WTC11 (cell line): ENCODE results near the gene SOX18. TPM values are rescaled to one million over a fixed set of nuclear protein-coding genes. Genes with fewer than 3 reads are reported as not detected.

Source experiments
- ATAC-seq: fragments of 200-7000 bp; cut with Tn5 transposase; 2 replicates; pipeline ENCODE4 v1.10.0; 2021; ENCODE audit warnings: mild to moderate bottlenecking, moderate library complexity
- CTCF ChIA-PET: fragments of 300-600 bp; sonication (Branson Sonifier 250); formaldehyde crosslinking; loops from one replicate; lab custom pipeline; 2021; ENCODE audit warnings: antibody characterized with exemption; lab: Charles Lee
- POLR2A ChIA-PET: fragments of 350-600 bp; sonication (Branson Sonifier 250); formaldehyde crosslinking; loops from one replicate; lab custom pipeline; 2021; ENCODE audit warnings: antibody characterized with exemption; lab: Charles Lee
- DNase-seq: peaks from one replicate; pipeline ENCODE4 v3.0.0; 2021; ENCODE audit warnings: low spot score
- H3K27ac Mint-ChIP-seq: 2 replicates; pipeline ENCODE4 v1.8.0; 2021; ENCODE audit warnings: mixed read lengths
- H3K27me3 Mint-ChIP-seq: 2 replicates; pipeline ENCODE4 v1.8.0; 2021; ENCODE audit warnings: low read depth, mild to moderate bottlenecking, moderate library complexity, mixed read lengths
- H3K36me3 Mint-ChIP-seq: 2 replicates; pipeline ENCODE4 v1.8.0; 2021; ENCODE audit warnings: mixed read lengths
- H3K4me1 Mint-ChIP-seq: 2 replicates; pipeline ENCODE4 v1.8.0; 2022; ENCODE audit warnings: mixed read lengths
- H3K4me3 Mint-ChIP-seq: 2 replicates; pipeline ENCODE4 v1.8.0; 2021; ENCODE audit warnings: mild to moderate bottlenecking, moderate library complexity, mixed read lengths
- H3K9me3 Mint-ChIP-seq: 2 replicates; pipeline ENCODE4 v1.8.0; 2021; ENCODE audit warnings: mixed read lengths
- ARID4B ChIP-seq: sonication (generic); formaldehyde crosslinking; IDR thresholded peaks from 2 replicates; pipeline ENCODE4 v1.8.0; 2023; ENCODE audit warnings: missing genetic modification reagents, mild to moderate bottlenecking, borderline replicate concordance
- E2F1 ChIP-seq: sonication (generic); formaldehyde crosslinking; IDR thresholded peaks from 2 replicates; pipeline ENCODE4 v1.8.0; 2022; ENCODE audit warnings: mild to moderate bottlenecking, missing genetic modification reagents
- ELF4 ChIP-seq: sonication (generic); formaldehyde crosslinking; IDR thresholded peaks from 2 replicates; pipeline ENCODE4 v1.8.1; 2022; ENCODE audit warnings: low read depth, mild to moderate bottlenecking, moderate library complexity, missing genetic modification reagents
- EMX1 ChIP-seq: fragments of 250-450 bp; sonication (Bioruptor Pico); IDR thresholded peaks from 2 replicates; pipeline ENCODE4 v1.8.0; 2021; ENCODE audit warnings: mild to moderate bottlenecking
- ETV6 ChIP-seq: sonication (generic); formaldehyde crosslinking; IDR thresholded peaks from 2 replicates; pipeline ENCODE4 v1.8.1; 2022; ENCODE audit warnings: mild to moderate bottlenecking, missing genetic modification reagents
- IRF1 ChIP-seq: sonication (generic); formaldehyde crosslinking; IDR thresholded peaks from 2 replicates; pipeline ENCODE4 v1.8.0; 2023; ENCODE audit warnings: missing genetic modification reagents
- IRF2 ChIP-seq: sonication (generic); formaldehyde crosslinking; IDR thresholded peaks from 2 replicates; pipeline ENCODE4 v1.8.0; 2022; ENCODE audit warnings: low read depth, missing genetic modification reagents, borderline replicate concordance
- JAZF1 ChIP-seq: fragments of 250-450 bp; sonication (Bioruptor Pico); IDR thresholded peaks from 2 replicates; pipeline ENCODE4 v1.9.0; 2021; ENCODE audit warnings: moderate library complexity, mild to moderate bottlenecking, inconsistent platforms
- NFATC4 ChIP-seq: fragments of 250-450 bp; sonication (Bioruptor Pico); IDR thresholded peaks from 2 replicates; pipeline ENCODE4 v1.9.0; 2021; ENCODE audit warnings: mild to moderate bottlenecking
- NFE2L1 ChIP-seq: sonication (generic); formaldehyde crosslinking; IDR thresholded peaks from 2 replicates; pipeline ENCODE4 v1.8.1; 2023; ENCODE audit warnings: missing genetic modification reagents
- NR1H2 ChIP-seq: sonication (generic); formaldehyde crosslinking; IDR thresholded peaks from 2 replicates; pipeline ENCODE4 v1.9.0; 2021; ENCODE audit warnings: mild to moderate bottlenecking, moderate library complexity, missing genetic modification reagents
- SMAD3 ChIP-seq: sonication (generic); formaldehyde crosslinking; IDR thresholded peaks from 2 replicates; pipeline ENCODE4 v1.8.0; 2022; ENCODE audit warnings: missing genetic modification reagents, mild to moderate bottlenecking, borderline replicate concordance
- ZBTB21 ChIP-seq: sonication (generic); formaldehyde crosslinking; IDR thresholded peaks from 2 replicates; pipeline ENCODE4 v1.8.1; 2023; ENCODE audit warnings: mild to moderate bottlenecking, missing genetic modification reagents, borderline replicate concordance
- ZNF232 ChIP-seq: sonication (generic); formaldehyde crosslinking; IDR thresholded peaks from 2 replicates; pipeline ENCODE4 v1.8.0; 2022; ENCODE audit warnings: mild to moderate bottlenecking, missing genetic modification reagents
- ZNF317 ChIP-seq: sonication (generic); formaldehyde crosslinking; IDR thresholded peaks from 2 replicates; pipeline ENCODE4 v1.8.1; 2023; ENCODE audit warnings: low read depth, mild to moderate bottlenecking, moderate library complexity, missing genetic modification reagents, borderline replicate concordance
- ZNF416 ChIP-seq: fragments of 250-450 bp; sonication (Bioruptor Pico); IDR thresholded peaks from 2 replicates; pipeline ENCODE4 v1.9.0; 2021; ENCODE audit warnings: mild to moderate bottlenecking, inconsistent platforms
- ZNF423 ChIP-seq: fragments of 250-450 bp; sonication (Bioruptor Pico); IDR thresholded peaks from 2 replicates; pipeline ENCODE4 v2.1.2; 2022; ENCODE audit warnings: mild to moderate bottlenecking, moderate library complexity
- ZNF425 ChIP-seq: fragments of 250-450 bp; sonication (Bioruptor Pico); conservative IDR thresholded peaks from 2 replicates; pipeline ENCODE4 v1.9.0; 2021; ENCODE audit warnings: mild to moderate bottlenecking
- total RNA-seq: library from RNA; stranded (reverse); gene quantifications from 3 replicates; pipeline ENCODE4 v1.2.3, GENCODE V29; 2021

SOX18 gene
- total RNA-seq, 1 experiment from 2014 or later = 0.81 TPM

- ATAC-seq (no peak), DNase-seq (no peak)
- ChIA-PET CTCF (interaction anchor here (0.7 to 1.0 kb wide), 2 partner anchors 21 to 23 kb away, joined by 3 read pairs; no protein-coding TSS in a partner anchor), POLR2A (no interaction called here)
- TF ChIP-seq ZBTB21 (no peak), ZNF425 (CRISPR knock-in tag) (no peak), ZNF416 (no peak), NR1H2 (CRISPR knock-in tag) (no peak), ZNF423 (no peak), EMX1 (no peak), NFE2L1 (CRISPR knock-in tag) (no peak), JAZF1 (CRISPR knock-in tag) (no peak)
- Mint-ChIP-seq H3K4me3 (no peak overlapping the region), H3K27ac (peak overlapping the region; percentile 23; the same call in 1 of the 2 replicates), H3K27me3 (peaks cover 5% of the 10 kb centered on the region; the same call in 1 of the 2 replicates), H3K9me3 (no peaks in the 10 kb centered on the region), H3K36me3 (peaks cover 23% of the 10 kb centered on the region), H3K4me1 (peaks cover 20% of the 10 kb centered on the region)
Measured at GRCh38 chr20:64033981-64034493, 15.4 kb downstream of the SOX18 start.

- peaks cover 28% of the 10 kb centered on the region for H3K36me3 Mint-ChIP-seq
- H3K27me3 Mint-ChIP-seq = peaks cover 5% of the 10 kb centered on the region; the same call in 1 of the 2 replicates
- TF ChIP-seq E2F1 (CRISPR knock-in tag) (no peak), SMAD3 (CRISPR knock-in tag) (no peak)
- ChIA-PET CTCF (interaction anchor here (0.7 to 1.0 kb wide), 2 partner anchors 22 to 24 kb away, joined by 3 read pairs; no protein-coding TSS in a partner anchor), POLR2A (no interaction called here)
- H3K9me3 Mint-ChIP-seq = no peaks in the 10 kb centered on the region
- H3K4me1 Mint-ChIP-seq = peaks cover 20% of the 10 kb centered on the region
- no peak for DNase-seq
- no peak overlapping the region for H3K4me3 Mint-ChIP-seq
- no peak overlapping the region for H3K27ac Mint-ChIP-seq
- ATAC-seq = no peak
Measured at GRCh38 chr20:64032706-64033624, 16.5 kb downstream of the SOX18 start.

GRCh38 chr20:64031822-64032314 lies 17.6 kb downstream of the SOX18 start:
- H3K27ac Mint-ChIP-seq = no peak overlapping the region
- H3K27me3 Mint-ChIP-seq = no peaks in the 10 kb centered on the region
- ChIA-PET CTCF (no interaction called here), POLR2A (no interaction called here)
- no peak overlapping the region for H3K4me3 Mint-ChIP-seq
- no peak for DNase-seq
- no peaks in the 10 kb centered on the region for H3K9me3 Mint-ChIP-seq
- H3K36me3 Mint-ChIP-seq = peaks cover 39% of the 10 kb centered on the region
- peaks cover 17% of the 10 kb centered on the region for H3K4me1 Mint-ChIP-seq
- TF ChIP-seq ELF4 (CRISPR knock-in tag) (no peak), IRF1 (CRISPR knock-in tag) (no peak)
- no peak for ATAC-seq

GRCh38 chr20:64030371-64031134 lies 18.9 kb downstream of the SOX18 start:
- DNase-seq = no peak
- Mint-ChIP-seq H3K9me3 (no peaks in the 10 kb centered on the region), H3K4me1 (peaks cover 5% of the 10 kb centered on the region), H3K36me3 (peaks cover 44% of the 10 kb centered on the region), H3K27me3 (no peaks in the 10 kb centered on the region), H3K27ac (no peak overlapping the region), H3K4me3 (no peak overlapping the region)
- ChIA-PET POLR2A (no interaction called here), CTCF (no interaction called here)
- ATAC-seq = no peak
- TF ChIP-seq NFATC4 (no peak), IRF2 (no peak), ARID4B (no peak), EMX1 (no peak), NR1H2 (CRISPR knock-in tag) (no peak), ETV6 (no peak), ZNF232 (CRISPR knock-in tag) (no peak), ZNF317 (CRISPR knock-in tag) (no peak)
